ENCODE measurements around the gene ABLIM2. TPM values are rescaled to one million over a fixed set of nuclear protein-coding genes. Genes with fewer than 3 reads are reported as not detected.

ABLIM2 gene
- total and polyA plus RNA-seq, 10 of the 15 experiments (the other 5 are each of a cell fraction or from before 2014, with no cell fraction given): 0.03 to 0.15 (median 0.05) TPM; not detected in 7

- in situ Hi-C loops (cut with MboI): no loop called here
- TF ChIP-seq NFYA (IDR thresholded peaks at IDR 0.05; ENCODE audit: borderline replicate concordance, low read depth, low read length) (no peak), CREM (IDR thresholded peaks at IDR 0.05; ENCODE audit: low read depth) (no peak), SUZ12 (IDR thresholded peaks at IDR 0.05; ENCODE audit: unreplicated experiment) (no peak), NR2C1 (IDR thresholded peaks at IDR 0.05) (no peak), BCLAF1 (IDR thresholded peaks at IDR 0.05) (no peak), SKIL (IDR thresholded peaks at IDR 0.05; ENCODE audit: low read depth, poor library complexity, severe bottlenecking) (no peak), HDGF (IDR thresholded peaks at IDR 0.05) (no peak)
Observed at GRCh38 chr4:8033829-8034528, 124.6 kb downstream of the ABLIM2 start.

More at GRCh38 chr4:8033829-8034528, 124.6 kb downstream of the ABLIM2 start:
- Histone ChIP-seq H3K9me3 (replicated peaks; ENCODE audit: control insufficient read depth, insufficient read depth, low read length) (no peaks in the 10 kb centered on the region), H3K4me3 (no peak overlapping the region), H3K9ac (ENCODE audit: control insufficient read depth, insufficient read depth, low read length) (no peak overlapping the region), H3K4me2 (ENCODE audit: control insufficient read depth, insufficient read depth) (no peak overlapping the region), H3K27ac (ENCODE audit: control insufficient read depth, insufficient read depth) (no peak overlapping the region), H3K27me3 (replicated peaks in 1 of 2; ENCODE audit: control insufficient read depth in 2 of 2, insufficient read depth in 2 of 2, low read length in 1 of 2) (no peaks in the 10 kb centered on the region; a peak in 1 of 4 replicates), H2AFZ (ENCODE audit: control insufficient read depth, low read depth, low read length) (no peak overlapping the region), H3K79me2 (ENCODE audit: control insufficient read depth, insufficient read depth, low read length) (no peaks in the 10 kb centered on the region), H3K4me1 (ENCODE audit: control insufficient read depth, insufficient read depth, low read length) (peaks cover 4% of the 10 kb centered on the region; the same call in 1 of the 2 replicates), H3K36me3 (ENCODE audit: control insufficient read depth in 2 of 2, insufficient read depth in 2 of 2, low read length in 1 of 2) (no peaks in the 10 kb centered on the region), H4K20me1 (ENCODE audit: control insufficient read depth, insufficient read depth) (no peaks in the 10 kb centered on the region)
- ATAC-seq (no peak), FAIRE-seq (no peak), DNase-seq (ENCODE audit: low read depth, low spot score) (no peak)
- 43% methylated on average over 11 of the region's 11 CpGs for WGBS (ENCODE audit: insufficient coverage, insufficient replicate concordance, low lambda C conversion rate, missing lambda C conversion rate)
- ChIA-PET SMC1A (ENCODE audit: uncharacterized antibody, unreplicated experiment) (no interaction called here), RAD21 (ENCODE audit: unreplicated experiment) (no interaction called here), CTCF (no interaction called here), POLR2A (interaction anchor here (0.5 kb wide), 1 partner anchor 497 kb away, joined by 3 read pairs; no protein-coding TSS in a partner anchor)
- BruUV-seq (replicated peaks): no TSS peak
- intact Hi-C loops (cut with micrococcal nuclease; ENCODE audit: unreplicated experiment): no loop called here
